ENCODE results near the gene PLEKHA6. TPM values are rescaled to one million over a fixed set of nuclear protein-coding genes. Genes with fewer than 3 reads are reported as not detected.

Gene PLEKHA6
- total and polyA plus RNA-seq, 2 of the 8 experiments (the other 6 are each of a cell fraction or from before 2014, with no cell fraction given), result 4.8 to 20.2 TPM

DNA sequence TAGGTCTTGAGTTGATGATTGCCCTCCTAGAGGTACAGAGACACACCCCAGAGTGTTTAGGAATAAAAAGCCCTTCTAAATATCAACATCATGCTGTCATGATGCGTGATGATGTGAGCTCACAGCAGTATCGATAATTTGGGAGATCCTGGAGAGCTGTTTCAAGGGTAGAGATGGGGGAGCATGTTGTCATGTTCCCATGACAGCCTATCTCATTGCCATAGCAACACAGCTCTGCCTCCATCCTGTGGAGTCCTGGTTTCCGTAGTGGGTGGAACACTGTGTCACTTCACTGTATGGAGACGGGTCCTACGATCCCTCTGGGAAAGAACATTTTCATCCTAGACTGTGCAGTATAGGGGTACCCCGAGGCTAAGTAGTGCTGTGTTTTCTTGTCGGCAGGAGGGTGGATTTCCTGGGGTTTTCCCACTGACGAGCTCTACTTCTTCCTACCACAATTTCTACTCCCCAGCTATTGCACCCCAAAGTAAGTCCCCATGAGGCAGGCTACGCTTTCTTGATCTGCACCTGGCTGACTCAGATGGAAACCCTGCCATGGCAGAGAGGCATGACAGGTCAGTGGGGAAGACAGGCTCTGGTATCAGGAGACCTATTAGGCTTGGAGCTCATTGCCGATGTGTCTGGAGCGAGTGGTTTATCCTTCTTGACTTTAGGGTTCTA is 170.6 kb downstream of the PLEKHA6 start:
- H3K4me1 ChIP-seq (replicated peaks in 1 of 4; ENCODE audit: control insufficient read depth in 3 of 4, insufficient read depth in 4 of 4, low read length in 3 of 4), result no peaks in the 10 kb centered on the region
- no peak overlapping the region for H4K91ac ChIP-seq (replicated peaks; ENCODE audit: insufficient read length, low read length)
- no peaks in the 10 kb centered on the region for H4K20me1 ChIP-seq (replicated peaks in 1 of 2; ENCODE audit: control insufficient read depth in 1 of 2, insufficient read depth in 2 of 2, low read length in 2 of 2)
- ChIA-PET POLR2A (ENCODE audit: partially characterized antibody) (interaction anchor here (0.8 to 2.6 kb wide), 4 partner anchors 8 to 17 kb away, joined by 3 to 10 read pairs (median 5); no protein-coding TSS in a partner anchor), CTCF (ENCODE audit: partially characterized antibody) (interaction anchor here (0.6 to 7.0 kb wide), 16 partner anchors 10 to 209 kb away, joined by 3 to 73 read pairs (median 4); partner anchors contain the start of genes GOLT1A and PLEKHA6)
- H2BK5ac ChIP-seq (ENCODE audit: low read depth, low read length), result no peak overlapping the region
- DNase-seq (ENCODE audit: low read depth in 1 of 2, low spot score in 2 of 2) (no peak), FAIRE-seq (no peak)
- H3K27me3 ChIP-seq (replicated peaks in 1 of 4; ENCODE audit: control insufficient read depth in 3 of 4, extremely low read depth in 1 of 4, insufficient read depth in 3 of 4, low read length in 3 of 4), result peaks cover 0 to 8% (median 6%) of the 10 kb centered on the region in 4 experiments; a peak in 4 of 7 replicates
- no peak overlapping the region; a peak in 1 of 4 replicates for H3K4me2 ChIP-seq (ENCODE audit: insufficient read depth in 1 of 2, low read depth in 2 of 2, low read length in 2 of 2)
- H3K27ac ChIP-seq (ENCODE audit: low read depth, low read length), result no peak overlapping the region
- 92% methylated on average over 11 of the region's 11 CpGs; no CpG with 5 or more reads in 1 of the 2 experiments for WGBS, 2 experiments (ENCODE audit: extremely low coverage in 1 of 2, insufficient coverage in 1 of 2, insufficient read length in 1 of 2, insufficient replicate concordance in 2 of 2, low coverage in 1 of 2, low lambda C conversion rate in 2 of 2, missing lambda C conversion rate in 1 of 2)
- no peak overlapping the region for H2BK120ac ChIP-seq (replicated peaks; ENCODE audit: low read depth, low read length)
- no peak overlapping the region for H3K18ac ChIP-seq (ENCODE audit: extremely low read depth, low read length)
- no peak overlapping the region for H4K8ac ChIP-seq (ENCODE audit: extremely low read depth, insufficient read depth, low read length)
- H2AK5ac ChIP-seq (ENCODE audit: low read depth, low read length), result no peak overlapping the region
- no peak overlapping the region for H2AFZ ChIP-seq (ENCODE audit: low read length)
- H3K9me3 ChIP-seq (ENCODE audit: insufficient read depth in 2 of 2, low read depth in 1 of 2, low read length in 1 of 2), result no peaks in the 10 kb centered on the region
- H3K4ac ChIP-seq (replicated peaks; ENCODE audit: insufficient read length, low read depth, low read length), result no peak overlapping the region
- H3K4me3 ChIP-seq (ENCODE audit: extremely low read depth in 1 of 4, insufficient read depth in 2 of 4, low read depth in 3 of 4, low read length in 4 of 4), result no peak overlapping the region
- H3K36me3 ChIP-seq (ENCODE audit: control insufficient read depth in 2 of 4, insufficient read depth in 4 of 4, low read length in 3 of 4), result no peaks in the 10 kb centered on the region
- H3K14ac ChIP-seq (ENCODE audit: insufficient read length), result no peak overlapping the region
- H2BK15ac ChIP-seq (ENCODE audit: low read length), result no peak overlapping the region
- H3K23ac ChIP-seq (ENCODE audit: insufficient read length), result no peak overlapping the region
- H2BK20ac ChIP-seq (ENCODE audit: low read length), result no peak overlapping the region
- H3K23me2 ChIP-seq (ENCODE audit: low read depth, low read length), result no peaks in the 10 kb centered on the region; the same call in 1 of the 2 replicates
- H3K79me1 ChIP-seq (ENCODE audit: low read depth, low read length), result no peaks in the 10 kb centered on the region
- no peak overlapping the region for H3K9ac ChIP-seq (replicated peaks in 1 of 4; ENCODE audit: extremely low read depth in 1 of 4, low read depth in 3 of 4, low read length in 3 of 4)
- H4K5ac ChIP-seq (ENCODE audit: insufficient read length, low read depth, low read length), result no peak overlapping the region
- H3K56ac ChIP-seq (replicated peaks; ENCODE audit: insufficient read length, low read depth, low read length), result no peak overlapping the region
- TF ChIP-seq POU5F1 (IDR thresholded peaks at IDR 0.05; ENCODE audit: low read depth, low read length) (no peak), CBX8 (IDR thresholded peaks at IDR 0.05; ENCODE audit: borderline replicate concordance, low read depth, low read length) (no peak), CHD2 (IDR thresholded peaks at IDR 0.05; ENCODE audit: low read length) (no peak), ZNF274 (IDR thresholded peaks at IDR 0.05; ENCODE audit: borderline replicate concordance, extremely low read depth, low read length) (no peak), ATF2 (IDR thresholded peaks at IDR 0.05; ENCODE audit: low read length) (no peak), TCF12 (IDR thresholded peaks at IDR 0.05; ENCODE audit: low read depth, low read length) (no peak), SIRT6 (IDR thresholded peaks at IDR 0.05; ENCODE audit: low read length) (no peak), SAP30 (IDR thresholded peaks at IDR 0.05; ENCODE audit: insufficient read depth, insufficient replicate concordance, low read length) (no peak), SP1 (IDR thresholded peaks at IDR 0.05; ENCODE audit: low read depth, low read length) (no peak), SIX5 (IDR thresholded peaks at IDR 0.05; ENCODE audit: low read depth, low read length) (no peak)
- no peak overlapping the region for H2BK12ac ChIP-seq (ENCODE audit: low read depth, low read length)
- H3K79me2 ChIP-seq (ENCODE audit: control insufficient read depth in 1 of 2, insufficient read depth in 2 of 2, low read length in 2 of 2), result no peaks in the 10 kb centered on the region
